LNCaP clone FGC (cell line): ENCODE measurements around the gene CBL.

Experiments used
- DNase-seq: peaks from one replicate; pipeline ENCODE4 v3.0.0-alpha.2; 2011; ENCODE audit warnings: low read depth
- H3K4me3 ChIP-seq: 2 replicates; pipeline ENCODE4 v1.5.1; 2011; ENCODE audit warnings: mild to moderate bottlenecking, low read depth, low read length, control low read depth
- TF ChIP-seq, protein P1 (sequence below): IDR thresholded peaks from 2 replicates; pipeline ENCODE4 v1.5.1; 2012; ENCODE audit warnings: mild to moderate bottlenecking; ENCODE audit not compliant: control insufficient read depth, insufficient read depth; ENCODE audit errors: extremely low read depth

CBL gene

DNA sequence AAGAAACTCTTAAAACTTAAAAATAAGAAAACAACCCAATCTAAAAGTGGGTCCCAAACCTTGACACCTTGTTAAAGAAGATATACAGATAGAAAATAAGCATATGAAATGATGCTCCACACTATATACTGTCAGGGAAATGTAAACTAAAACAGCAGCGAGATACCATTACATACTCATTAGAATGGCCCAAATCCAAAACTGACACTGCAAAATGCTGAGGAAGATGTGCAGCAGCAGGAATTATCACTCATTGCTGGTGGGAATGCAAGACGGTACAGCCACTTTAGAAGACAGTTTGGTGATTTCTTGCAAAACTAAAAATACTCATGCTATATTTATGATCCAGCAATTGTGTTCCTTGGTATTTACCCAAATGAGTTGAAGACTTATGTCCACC is 123.2 kb downstream of the CBL start:
- TF ChIP-seq, protein P1, sequence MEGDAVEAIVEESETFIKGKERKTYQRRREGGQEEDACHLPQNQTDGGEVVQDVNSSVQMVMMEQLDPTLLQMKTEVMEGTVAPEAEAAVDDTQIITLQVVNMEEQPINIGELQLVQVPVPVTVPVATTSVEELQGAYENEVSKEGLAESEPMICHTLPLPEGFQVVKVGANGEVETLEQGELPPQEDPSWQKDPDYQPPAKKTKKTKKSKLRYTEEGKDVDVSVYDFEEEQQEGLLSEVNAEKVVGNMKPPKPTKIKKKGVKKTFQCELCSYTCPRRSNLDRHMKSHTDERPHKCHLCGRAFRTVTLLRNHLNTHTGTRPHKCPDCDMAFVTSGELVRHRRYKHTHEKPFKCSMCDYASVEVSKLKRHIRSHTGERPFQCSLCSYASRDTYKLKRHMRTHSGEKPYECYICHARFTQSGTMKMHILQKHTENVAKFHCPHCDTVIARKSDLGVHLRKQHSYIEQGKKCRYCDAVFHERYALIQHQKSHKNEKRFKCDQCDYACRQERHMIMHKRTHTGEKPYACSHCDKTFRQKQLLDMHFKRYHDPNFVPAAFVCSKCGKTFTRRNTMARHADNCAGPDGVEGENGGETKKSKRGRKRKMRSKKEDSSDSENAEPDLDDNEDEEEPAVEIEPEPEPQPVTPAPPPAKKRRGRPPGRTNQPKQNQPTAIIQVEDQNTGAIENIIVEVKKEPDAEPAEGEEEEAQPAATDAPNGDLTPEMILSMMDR: no peak
- DNase-seq: no peak
- no peak overlapping the region for H3K4me3 ChIP-seq

- H3K4me3 ChIP-seq: no peak overlapping the region
- TF ChIP-seq, protein P1: no peak
- no peak for DNase-seq
Observed at GRCh38 chr11:119330237-119330636, 124.1 kb downstream of the CBL start.

GRCh38 chr11:119332111-119332765 is 126.1 kb downstream of the CBL start:
- TF ChIP-seq, protein P1: no peak
- no peak overlapping the region for H3K4me3 ChIP-seq
- no peak for DNase-seq

DNA sequence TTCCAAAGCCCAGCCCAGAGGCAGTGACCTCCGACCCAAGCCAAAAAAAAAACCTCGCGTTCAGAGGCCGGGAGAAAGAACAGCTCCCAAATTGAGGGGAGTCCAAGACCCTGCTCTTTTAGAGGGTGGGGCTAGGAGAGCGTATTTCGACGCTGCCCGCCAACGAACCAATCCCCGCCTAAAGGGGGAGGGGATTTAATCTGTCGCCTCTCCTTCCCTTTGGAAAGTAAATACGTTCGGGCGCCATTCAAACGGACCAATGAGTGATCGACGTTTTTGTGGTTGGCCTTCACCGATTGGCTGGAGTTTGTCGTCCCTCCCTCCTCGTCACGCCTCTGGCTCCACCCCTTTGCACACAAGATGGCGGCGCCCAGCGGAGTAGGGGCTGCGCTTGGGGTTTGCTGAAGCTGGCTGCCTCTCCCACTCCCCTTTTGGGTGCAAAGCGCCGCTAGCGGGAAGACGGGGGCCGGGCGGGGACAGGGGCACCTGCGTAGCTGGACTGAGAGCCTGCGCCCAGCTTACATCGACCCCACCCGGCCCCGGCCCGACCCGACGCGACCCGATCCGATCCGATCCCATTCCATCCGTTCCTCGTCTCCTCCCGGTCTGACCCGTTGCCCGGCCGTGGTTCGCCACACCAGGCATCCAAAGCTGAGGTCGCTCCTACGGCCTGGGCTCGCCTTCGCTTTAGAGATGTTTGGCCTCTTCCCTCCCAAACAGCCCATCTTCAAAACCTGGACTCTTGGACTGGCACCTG is 128.2 kb downstream of the CBL start, which contains the start of gene RNF26:
Gene RNF26, plus strand, starts transcription at position 354 of the 757 bp plus-strand sequence. CDS start 596 bp downstream, outside the sequence.
- TF ChIP-seq, protein P1: no peak
- peak within 1 kb of the TSS; percentile 99 for H3K4me3 ChIP-seq
- DNase-seq: peak; percentile 97

DNA sequence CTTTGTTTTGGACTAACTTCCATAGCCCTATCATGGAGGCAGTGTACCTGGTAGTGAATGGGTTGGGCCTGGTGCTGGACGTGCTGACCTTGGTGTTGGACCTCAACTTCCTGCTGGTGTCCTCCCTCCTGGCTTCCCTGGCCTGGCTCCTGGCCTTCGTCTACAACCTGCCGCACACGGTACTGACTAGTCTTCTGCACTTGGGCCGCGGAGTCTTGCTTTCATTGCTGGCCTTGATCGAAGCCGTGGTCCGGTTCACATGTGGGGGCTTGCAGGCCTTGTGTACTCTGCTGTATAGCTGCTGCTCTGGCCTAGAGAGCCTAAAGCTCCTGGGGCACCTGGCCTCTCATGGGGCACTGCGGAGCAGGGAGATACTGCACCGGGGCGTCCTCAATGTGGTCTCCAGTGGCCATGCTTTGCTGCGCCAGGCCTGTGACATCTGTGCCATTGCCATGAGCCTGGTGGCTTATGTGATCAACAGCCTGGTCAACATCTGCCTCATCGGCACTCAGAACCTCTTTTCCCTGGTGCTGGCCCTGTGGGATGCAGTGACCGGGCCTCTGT is 129.0 kb downstream of the CBL start:
- TF ChIP-seq, protein P1: no peak
- no peak for DNase-seq
- H3K4me3 ChIP-seq: peak overlapping the region; percentile 99

DNA sequence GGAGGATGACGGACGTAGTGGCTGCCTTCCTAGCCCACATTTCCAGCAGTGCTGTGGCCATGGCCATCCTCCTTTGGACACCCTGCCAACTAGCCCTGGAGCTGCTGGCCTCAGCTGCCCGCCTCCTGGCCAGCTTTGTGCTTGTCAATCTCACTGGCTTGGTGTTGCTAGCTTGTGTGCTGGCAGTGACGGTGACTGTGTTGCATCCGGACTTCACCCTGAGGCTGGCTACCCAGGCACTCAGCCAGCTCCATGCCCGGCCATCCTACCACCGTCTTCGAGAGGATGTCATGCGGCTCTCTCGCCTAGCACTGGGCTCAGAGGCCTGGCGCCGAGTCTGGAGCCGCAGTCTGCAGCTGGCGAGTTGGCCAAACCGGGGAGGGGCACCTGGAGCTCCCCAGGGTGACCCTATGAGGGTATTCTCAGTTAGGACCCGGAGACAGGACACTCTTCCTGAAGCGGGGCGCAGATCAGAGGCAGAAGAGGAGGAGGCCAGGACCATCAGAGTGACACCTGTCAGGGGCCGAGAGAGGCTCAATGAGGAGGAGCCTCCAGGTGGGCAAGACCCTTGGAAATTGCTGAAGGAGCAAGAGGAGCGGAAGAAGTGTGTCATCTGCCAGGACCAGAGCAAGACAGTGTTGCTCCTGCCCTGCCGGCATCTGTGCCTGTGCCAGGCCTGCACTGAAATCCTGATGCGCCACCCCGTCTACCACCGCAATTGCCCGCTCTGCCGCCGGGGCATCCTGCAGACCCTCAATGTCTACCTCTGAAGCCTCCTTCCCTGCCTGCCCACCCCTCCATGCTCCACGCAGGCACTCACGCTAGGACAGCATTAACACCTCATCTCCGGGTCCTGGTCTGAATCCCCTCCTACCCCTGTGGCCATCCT is 129.8 kb downstream of the CBL start:
- peak overlapping the region; percentile 99 for H3K4me3 ChIP-seq
- DNase-seq: no peak
- TF ChIP-seq, protein P1: no peak
